ENCODE data around the gene FAM168B.

Gene FAM168B

GRCh38 chr2:131011486-131011885, 81.8 kb downstream of the FAM168B start:
- TF ChIP-seq POU6F1 (CRISPR knock-in tag; IDR thresholded peaks at IDR 0.05; ENCODE audit: borderline replicate concordance, low read depth) = no peak
- TF ChIP-seq ESRRG (CRISPR knock-in tag; IDR thresholded peaks at IDR 0.05) = no peak
- TF ChIP-seq ARNTL (CRISPR knock-in tag; IDR thresholded peaks at IDR 0.05; ENCODE audit: borderline replicate concordance, low read depth) = no peak
- TF ChIP-seq ZFP30 (CRISPR knock-in tag; IDR thresholded peaks at IDR 0.05) = no peak
- TF ChIP-seq TSHZ2 (CRISPR knock-in tag; IDR thresholded peaks at IDR 0.05) = no peak
- no peak for TF ChIP-seq ZNF8 (CRISPR knock-in tag; IDR thresholded peaks at IDR 0.05)
- no peak for TF ChIP-seq GLIS3 (CRISPR knock-in tag; IDR thresholded peaks at IDR 0.05)
- no peak for TF ChIP-seq ZNF565 (CRISPR knock-in tag; conservative IDR thresholded peaks at IDR 0.05; ENCODE audit: low read depth)
- TF ChIP-seq CREB5 (CRISPR knock-in tag; IDR thresholded peaks at IDR 0.05; ENCODE audit: low read depth) = no peak
- TF ChIP-seq TCF4 (CRISPR knock-in tag; IDR thresholded peaks at IDR 0.05; ENCODE audit: borderline replicate concordance) = no peak
- TF ChIP-seq TOX (CRISPR knock-in tag; IDR thresholded peaks at IDR 0.05; ENCODE audit: borderline replicate concordance) = no peak
- no peak for TF ChIP-seq ZNF70 (CRISPR knock-in tag; IDR thresholded peaks at IDR 0.05)
- no peak for TF ChIP-seq CSDC2 (CRISPR knock-in tag; IDR thresholded peaks at IDR 0.05)
- TF ChIP-seq SNAI2 (CRISPR knock-in tag; IDR thresholded peaks at IDR 0.05) = no peak
- TF ChIP-seq ZC3H10 (CRISPR knock-in tag; IDR thresholded peaks at IDR 0.05) = no peak
- no peak for TF ChIP-seq OSR1 (CRISPR knock-in tag; IDR thresholded peaks at IDR 0.05)
- TF ChIP-seq PPARA (CRISPR knock-in tag; IDR thresholded peaks at IDR 0.05; ENCODE audit: borderline replicate concordance) = no peak
- no peak for TF ChIP-seq BACH2 (CRISPR knock-in tag; IDR thresholded peaks at IDR 0.05; ENCODE audit: borderline replicate concordance)
- TF ChIP-seq ZFP3 (CRISPR knock-in tag; IDR thresholded peaks at IDR 0.05) = no peak
- TF ChIP-seq, protein P1, sequence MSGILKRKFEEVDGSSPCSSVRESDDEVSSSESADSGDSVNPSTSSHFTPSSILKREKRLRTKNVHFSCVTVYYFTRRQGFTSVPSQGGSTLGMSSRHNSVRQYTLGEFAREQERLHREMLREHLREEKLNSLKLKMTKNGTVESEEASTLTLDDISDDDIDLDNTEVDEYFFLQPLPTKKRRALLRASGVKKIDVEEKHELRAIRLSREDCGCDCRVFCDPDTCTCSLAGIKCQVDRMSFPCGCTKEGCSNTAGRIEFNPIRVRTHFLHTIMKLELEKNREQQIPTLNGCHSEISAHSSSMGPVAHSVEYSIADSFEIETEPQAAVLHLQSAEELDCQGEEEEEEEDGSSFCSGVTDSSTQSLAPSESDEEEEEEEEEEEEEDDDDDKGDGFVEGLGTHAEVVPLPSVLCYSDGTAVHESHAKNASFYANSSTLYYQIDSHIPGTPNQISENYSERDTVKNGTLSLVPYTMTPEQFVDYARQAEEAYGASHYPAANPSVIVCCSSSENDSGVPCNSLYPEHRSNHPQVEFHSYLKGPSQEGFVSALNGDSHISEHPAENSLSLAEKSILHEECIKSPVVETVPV (CRISPR knock-in tag; IDR thresholded peaks at IDR 0.05) = no peak
- no peak for ATAC-seq

DNA sequence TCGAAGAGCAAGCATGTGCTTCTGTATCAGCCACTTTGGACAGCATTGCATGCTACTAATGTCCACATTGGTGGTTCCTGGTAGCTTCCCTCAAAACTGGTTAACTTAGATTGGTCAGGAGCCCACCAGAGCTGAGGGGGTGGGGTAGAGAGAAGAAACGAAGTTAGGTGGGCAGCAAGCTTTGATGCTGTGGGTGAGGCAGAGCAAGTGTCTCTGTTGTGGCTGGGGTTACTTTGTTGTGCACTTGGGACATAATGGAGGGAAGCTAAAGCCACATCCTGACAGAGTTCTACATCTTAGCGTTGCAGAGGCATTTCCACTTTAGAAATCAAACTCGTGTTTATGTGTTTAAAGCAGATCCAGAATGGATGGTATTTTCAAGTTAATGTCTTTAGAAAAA, 82.7 kb downstream of the FAM168B start:
- TF ChIP-seq ARNTL (CRISPR knock-in tag; IDR thresholded peaks at IDR 0.05; ENCODE audit: borderline replicate concordance, low read depth) = no peak
- no peak for TF ChIP-seq SNAI2 (CRISPR knock-in tag; IDR thresholded peaks at IDR 0.05)
- TF ChIP-seq ZNF565 (CRISPR knock-in tag; conservative IDR thresholded peaks at IDR 0.05; ENCODE audit: low read depth) = no peak
- no peak for TF ChIP-seq ZNF70 (CRISPR knock-in tag; IDR thresholded peaks at IDR 0.05)
- no peak for TF ChIP-seq GLIS3 (CRISPR knock-in tag; IDR thresholded peaks at IDR 0.05)
- TF ChIP-seq RARB (CRISPR knock-in tag; IDR thresholded peaks at IDR 0.05) = no peak
- no peak for TF ChIP-seq ISL1 (CRISPR knock-in tag; IDR thresholded peaks at IDR 0.05)
- TF ChIP-seq TOX (CRISPR knock-in tag; IDR thresholded peaks at IDR 0.05; ENCODE audit: borderline replicate concordance) = no peak
- no peak for TF ChIP-seq TSHZ2 (CRISPR knock-in tag; IDR thresholded peaks at IDR 0.05)
- TF ChIP-seq CREB5 (CRISPR knock-in tag; IDR thresholded peaks at IDR 0.05; ENCODE audit: low read depth) = no peak
- TF ChIP-seq POU6F1 (CRISPR knock-in tag; IDR thresholded peaks at IDR 0.05; ENCODE audit: borderline replicate concordance, low read depth) = no peak
- TF ChIP-seq ZC3H10 (CRISPR knock-in tag; IDR thresholded peaks at IDR 0.05) = no peak
- TF ChIP-seq PPARA (CRISPR knock-in tag; IDR thresholded peaks at IDR 0.05; ENCODE audit: borderline replicate concordance) = no peak
- TF ChIP-seq, protein P1 (CRISPR knock-in tag; IDR thresholded peaks at IDR 0.05) = no peak
- no peak for ATAC-seq
